Measurements from ENCODE around the gene CGREF1.

Gene CGREF1

GRCh38 chr2:27118525-27119329 is at the start of gene CGREF1:
Gene CGREF1 (minus strand): TSS chr2:27119128. CDS start chr2:27104366, 14,762 bp downstream.
- no peaks in the 10 kb centered on the region for H3K4me1 ChIP-seq (ENCODE audit: control insufficient read depth, insufficient read depth, low read length)
- peak within 1 kb of the TSS; percentile 67; the same call in 1 of the 2 replicates for H3K27ac ChIP-seq (ENCODE audit: extremely low read depth, low read depth, low read length)
- no peaks in the 10 kb centered on the region for H3K9me3 ChIP-seq (ENCODE audit: control insufficient read depth, insufficient read depth, low read depth, low read length)
- peak within 1 kb of the TSS; percentile 34 for H3K4me3 ChIP-seq (ENCODE audit: low read depth, low read length)
- no peaks in the 10 kb centered on the region for H3K36me3 ChIP-seq (ENCODE audit: control insufficient read depth in 2 of 2, insufficient read depth in 1 of 2, low read length in 2 of 2)
- ChIA-PET POLR2A (no interaction called here), CTCF (interaction anchor here (0.6 to 0.8 kb wide), 2 partner anchors 32 to 73 kb away, joined by 3 read pairs; no protein-coding TSS in a partner anchor)
- TF ChIP-seq ZNF529 (tag by site-specific recombination; IDR thresholded peaks at IDR 0.05; ENCODE audit: insufficient replicate concordance) (no peak), GLIS1 (tag by site-specific recombination; IDR thresholded peaks at IDR 0.05) (peak; percentile 67; the same call in 1 of the 2 replicates), MYNN (tag by site-specific recombination; IDR thresholded peaks at IDR 0.05; ENCODE audit: borderline replicate concordance) (no peak), OSR2 (tag by site-specific recombination; IDR thresholded peaks at IDR 0.05) (no peak), ZNF391 (tag by site-specific recombination; IDR thresholded peaks at IDR 0.05; ENCODE audit: borderline replicate concordance, low read depth) (0 out of 2 replicates have a peak, but pooled peaks have one; percentile 27), ZNF521 (tag by site-specific recombination; IDR thresholded peaks at IDR 0.05) (no peak), SP2 (tag by site-specific recombination; IDR thresholded peaks at IDR 0.05) (no peak), ZNF777 (tag by site-specific recombination; IDR thresholded peaks at IDR 0.05; ENCODE audit: borderline replicate concordance) (peak; percentile 49; the same call in 1 of the 2 replicates), GLIS2 (tag by site-specific recombination; IDR thresholded peaks at IDR 0.05) (peak; percentile 59), ZBTB8A (tag by site-specific recombination; IDR thresholded peaks at IDR 0.05) (0 out of 2 replicates have a peak, but pooled peaks have one; percentile 20), CTCF (tag by site-specific recombination; IDR thresholded peaks at IDR 0.05) (peak; percentile 19; the same call in 1 of the 2 replicates), HOXD13 (CRISPR knock-in tag; IDR thresholded peaks at IDR 0.05; ENCODE audit: borderline replicate concordance) (no peak), ZBTB17 (tag by site-specific recombination; IDR thresholded peaks at IDR 0.05) (peak; percentile 15; the same call in 1 of the 2 replicates), ZBTB26 (tag by site-specific recombination; optimal IDR thresholded peaks at IDR 0.05) (peak; percentile 98), ZNF341 (tag by site-specific recombination; IDR thresholded peaks at IDR 0.05; ENCODE audit: low read depth) (0 out of 2 replicates have a peak, but pooled peaks have one; percentile 3), ZNF549 (tag by site-specific recombination; IDR thresholded peaks at IDR 0.05) (no peak), ZNF174 (tag by site-specific recombination; IDR thresholded peaks at IDR 0.05) (no peak), ZNF558 (tag by site-specific recombination; IDR thresholded peaks at IDR 0.05) (no peak), ZSCAN16 (tag by site-specific recombination; IDR thresholded peaks at IDR 0.05) (no peak), ZIC2 (tag by site-specific recombination; IDR thresholded peaks at IDR 0.05) (peak; percentile 63; the same call in 1 of the 2 replicates), ZBTB44 (tag by site-specific recombination; IDR thresholded peaks at IDR 0.05) (no peak), KLF8 (tag by site-specific recombination; IDR thresholded peaks at IDR 0.05) (no peak)
- TF ChIP-seq, protein P1, sequence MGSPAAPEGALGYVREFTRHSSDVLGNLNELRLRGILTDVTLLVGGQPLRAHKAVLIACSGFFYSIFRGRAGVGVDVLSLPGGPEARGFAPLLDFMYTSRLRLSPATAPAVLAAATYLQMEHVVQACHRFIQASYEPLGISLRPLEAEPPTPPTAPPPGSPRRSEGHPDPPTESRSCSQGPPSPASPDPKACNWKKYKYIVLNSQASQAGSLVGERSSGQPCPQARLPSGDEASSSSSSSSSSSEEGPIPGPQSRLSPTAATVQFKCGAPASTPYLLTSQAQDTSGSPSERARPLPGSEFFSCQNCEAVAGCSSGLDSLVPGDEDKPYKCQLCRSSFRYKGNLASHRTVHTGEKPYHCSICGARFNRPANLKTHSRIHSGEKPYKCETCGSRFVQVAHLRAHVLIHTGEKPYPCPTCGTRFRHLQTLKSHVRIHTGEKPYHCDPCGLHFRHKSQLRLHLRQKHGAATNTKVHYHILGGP (tag by site-specific recombination; IDR thresholded peaks at IDR 0.05): no peak
- TF ChIP-seq, protein P2, sequence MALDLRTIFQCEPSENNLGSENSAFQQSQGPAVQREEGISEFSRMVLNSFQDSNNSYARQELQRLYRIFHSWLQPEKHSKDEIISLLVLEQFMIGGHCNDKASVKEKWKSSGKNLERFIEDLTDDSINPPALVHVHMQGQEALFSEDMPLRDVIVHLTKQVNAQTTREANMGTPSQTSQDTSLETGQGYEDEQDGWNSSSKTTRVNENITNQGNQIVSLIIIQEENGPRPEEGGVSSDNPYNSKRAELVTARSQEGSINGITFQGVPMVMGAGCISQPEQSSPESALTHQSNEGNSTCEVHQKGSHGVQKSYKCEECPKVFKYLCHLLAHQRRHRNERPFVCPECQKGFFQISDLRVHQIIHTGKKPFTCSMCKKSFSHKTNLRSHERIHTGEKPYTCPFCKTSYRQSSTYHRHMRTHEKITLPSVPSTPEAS (tag by site-specific recombination; IDR thresholded peaks at IDR 0.05): peak; percentile 89
- TF ChIP-seq, protein P3, sequence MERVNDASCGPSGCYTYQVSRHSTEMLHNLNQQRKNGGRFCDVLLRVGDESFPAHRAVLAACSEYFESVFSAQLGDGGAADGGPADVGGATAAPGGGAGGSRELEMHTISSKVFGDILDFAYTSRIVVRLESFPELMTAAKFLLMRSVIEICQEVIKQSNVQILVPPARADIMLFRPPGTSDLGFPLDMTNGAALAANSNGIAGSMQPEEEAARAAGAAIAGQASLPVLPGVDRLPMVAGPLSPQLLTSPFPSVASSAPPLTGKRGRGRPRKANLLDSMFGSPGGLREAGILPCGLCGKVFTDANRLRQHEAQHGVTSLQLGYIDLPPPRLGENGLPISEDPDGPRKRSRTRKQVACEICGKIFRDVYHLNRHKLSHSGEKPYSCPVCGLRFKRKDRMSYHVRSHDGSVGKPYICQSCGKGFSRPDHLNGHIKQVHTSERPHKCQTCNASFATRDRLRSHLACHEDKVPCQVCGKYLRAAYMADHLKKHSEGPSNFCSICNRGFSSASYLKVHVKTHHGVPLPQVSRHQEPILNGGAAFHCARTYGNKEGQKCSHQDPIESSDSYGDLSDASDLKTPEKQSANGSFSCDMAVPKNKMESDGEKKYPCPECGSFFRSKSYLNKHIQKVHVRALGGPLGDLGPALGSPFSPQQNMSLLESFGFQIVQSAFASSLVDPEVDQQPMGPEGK (tag by site-specific recombination; IDR thresholded peaks at IDR 0.05): peak; percentile 26; the same call in 1 of the 2 replicates
- TF ChIP-seq, protein P4, sequence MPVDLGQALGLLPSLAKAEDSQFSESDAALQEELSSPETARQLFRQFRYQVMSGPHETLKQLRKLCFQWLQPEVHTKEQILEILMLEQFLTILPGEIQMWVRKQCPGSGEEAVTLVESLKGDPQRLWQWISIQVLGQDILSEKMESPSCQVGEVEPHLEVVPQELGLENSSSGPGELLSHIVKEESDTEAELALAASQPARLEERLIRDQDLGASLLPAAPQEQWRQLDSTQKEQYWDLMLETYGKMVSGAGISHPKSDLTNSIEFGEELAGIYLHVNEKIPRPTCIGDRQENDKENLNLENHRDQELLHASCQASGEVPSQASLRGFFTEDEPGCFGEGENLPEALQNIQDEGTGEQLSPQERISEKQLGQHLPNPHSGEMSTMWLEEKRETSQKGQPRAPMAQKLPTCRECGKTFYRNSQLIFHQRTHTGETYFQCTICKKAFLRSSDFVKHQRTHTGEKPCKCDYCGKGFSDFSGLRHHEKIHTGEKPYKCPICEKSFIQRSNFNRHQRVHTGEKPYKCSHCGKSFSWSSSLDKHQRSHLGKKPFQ (tag by site-specific recombination; IDR thresholded peaks at IDR 0.05): peak; percentile 66

All from HEK293 (cell line).